Neural cell (in vitro differentiated cells): Measurements from ENCODE around the gene OR8S1. TPM values are rescaled to one million over a fixed set of nuclear protein-coding genes. Genes with fewer than 3 reads are reported as not detected.

ENCODE experiments used
- H2AFZ ChIP-seq: fragments of 200-600, 300-800 bp; sonication (generic), shearing (Covaris generic); 2 replicates; pipeline ENCODE4 v1.6.0; 2014; ENCODE audit warnings: low read depth, mild to moderate bottlenecking, antibody characterized with exemption, low read length, moderate library complexity
- H3F3A ChIP-seq: fragments of 200-600 bp; shearing (Covaris generic); 2 replicates; pipeline ENCODE4 v1.6.1; 2016; ENCODE audit warnings: mild to moderate bottlenecking, moderate library complexity, mixed read lengths, antibody characterized with exemption, low read length; ENCODE audit not compliant: insufficient read depth, poor library complexity, severe bottlenecking
- H3K27ac ChIP-seq: fragments of 200-600, 300-800 bp; sonication (generic), shearing (Covaris generic); 2 replicates; pipeline ENCODE4 v1.5.1; 2014; ENCODE audit warnings: mild to moderate bottlenecking, low read length, moderate library complexity
- H3K27me3 ChIP-seq: fragments of 300-800, 200-600 bp; sonication (generic), shearing (Covaris generic); 2 replicates; pipeline ENCODE4 v1.6.0; 2014; ENCODE audit warnings: mild to moderate bottlenecking, low read depth, low read length, moderate library complexity; ENCODE audit not compliant: insufficient read depth
- H3K36me3 ChIP-seq: fragments of 300-800, 200-600 bp; sonication (generic), shearing (Covaris generic); 2 replicates; pipeline ENCODE4 v1.5.1; 2014; ENCODE audit warnings: mild to moderate bottlenecking, antibody characterized with exemption, low read length, moderate library complexity; ENCODE audit not compliant: insufficient read depth
- H3K4me2 ChIP-seq: fragments of 300-800, 200-600 bp; sonication (generic), shearing (Covaris generic); 2 replicates; pipeline ENCODE4 v1.6.0; 2014; ENCODE audit warnings: mild to moderate bottlenecking, low read length
- H3K4me3 ChIP-seq: fragments of 300-800, 200-600 bp; sonication (generic), shearing (Covaris generic); 2 replicates; pipeline ENCODE4 v1.5.1; 2014; ENCODE audit warnings: mild to moderate bottlenecking, low read length, moderate library complexity
- H3K79me2 ChIP-seq: fragments of 200-600 bp; shearing (Covaris generic); replicated peaks from 2 replicates; pipeline ENCODE4 v1.6.0; 2014; ENCODE audit warnings: mild to moderate bottlenecking, low read length, moderate library complexity; ENCODE audit not compliant: insufficient read depth
- H3K9ac ChIP-seq: fragments of 300-800, 200-600 bp; sonication (generic), shearing (Covaris generic); 2 replicates; pipeline ENCODE4 v1.6.1; 2016; ENCODE audit warnings: mild to moderate bottlenecking, low read length, mixed read lengths
- H3K9me2 ChIP-seq: fragments of 200-600 bp; shearing (Covaris generic); 2 replicates; pipeline ENCODE4 v1.6.1; 2016; ENCODE audit warnings: mild to moderate bottlenecking, low read length, mixed read lengths; ENCODE audit not compliant: insufficient read depth
- H3K9me3 ChIP-seq: fragments of 200-600, 300-800 bp; sonication (generic), shearing (Covaris generic); 2 replicates; pipeline ENCODE4 v1.6.1; 2016; ENCODE audit warnings: mild to moderate bottlenecking, mixed run types, low read length, moderate library complexity, mixed read lengths
- H4K20me1 ChIP-seq: fragments of 200-600 bp; shearing (Covaris generic); 2 replicates; pipeline ENCODE4 v1.6.1; 2016; ENCODE audit warnings: mild to moderate bottlenecking, mixed run types; ENCODE audit not compliant: insufficient read depth
- CTCF ChIP-seq: fragments of 450-650 bp; IDR thresholded peaks from 2 replicates; pipeline ENCODE4 v1.5.1; 2014; ENCODE audit warnings: antibody characterized with exemption, mild to moderate bottlenecking, moderate library complexity; ENCODE audit not compliant: poor library complexity, severe bottlenecking
- EP300 ChIP-seq: fragments of 450-650 bp; conservative IDR thresholded peaks from 2 replicates; pipeline ENCODE4 v1.6.1; 2014; ENCODE audit warnings: antibody characterized with exemption, mild to moderate bottlenecking, moderate library complexity; ENCODE audit not compliant: poor library complexity, severe bottlenecking
- EZH2 ChIP-seq: fragments of 200-600, 300-800 bp; shearing (Covaris generic), sonication (generic); IDR thresholded peaks from 2 replicates; pipeline ENCODE4 v1.6.1; 2014; ENCODE audit warnings: antibody characterized with exemption, low read length, borderline replicate concordance, mild to moderate bottlenecking; ENCODE audit not compliant: insufficient read depth, poor library complexity, severe bottlenecking
- MXI1 ChIP-seq: fragments of 450-650 bp; conservative IDR thresholded peaks from 2 replicates; pipeline ENCODE4 v1.6.1; 2014; ENCODE audit warnings: antibody characterized with exemption, mild to moderate bottlenecking; ENCODE audit not compliant: poor library complexity, severe bottlenecking
- POLR2AphosphoS5 ChIP-seq: IDR thresholded peaks from 2 replicates; pipeline ENCODE4 v1.6.1; 2012
- RAD21 ChIP-seq: fragments of 450-650 bp; conservative IDR thresholded peaks from 2 replicates; pipeline ENCODE4 v1.6.1; 2014; ENCODE audit warnings: antibody characterized with exemption, mild to moderate bottlenecking, moderate library complexity
- REST ChIP-seq: IDR thresholded peaks from 2 replicates; pipeline ENCODE4 v1.6.1; 2012; ENCODE audit warnings: borderline replicate concordance
- SMC3 ChIP-seq: fragments of 450-650 bp; conservative IDR thresholded peaks from 2 replicates; pipeline ENCODE4 v1.6.1; 2014; ENCODE audit warnings: antibody characterized with exemption, mild to moderate bottlenecking, moderate library complexity; ENCODE audit not compliant: poor library complexity
- TAF1 ChIP-seq: IDR thresholded peaks from 2 replicates; pipeline ENCODE4 v1.6.1; 2012; ENCODE audit warnings: low read depth
- polyA plus RNA-seq: library from polyadenylated mRNA; depleted of rRNA; stranded (reverse); fragments of >200 nt; gene quantifications from 2 replicates; pipeline ENCODE4 v1.2.3, GENCODE V29; 2014

The OR8S1 gene
- polyA plus RNA-seq, 1 donor from 2014 or later, result not detected

GRCh38 chr12:48536602-48537001 is 11.2 kb downstream of the OR8S1 start:
- H3K9me3 ChIP-seq, result no peaks in the 10 kb centered on the region
- no peaks in the 10 kb centered on the region for H3K27me3 ChIP-seq
- H3K4me3 ChIP-seq, result no peak overlapping the region

GRCh38 chr12:48542300-48542928 is 17.0 kb downstream of the OR8S1 start:
- H3K27ac ChIP-seq, result no peak overlapping the region
- no peak overlapping the region for H3K9ac ChIP-seq
- H3K27me3 ChIP-seq, result no peaks in the 10 kb centered on the region
- H3K4me3 ChIP-seq, result no peak overlapping the region
- no peaks in the 10 kb centered on the region for H3K36me3 ChIP-seq
- no peaks in the 10 kb centered on the region for H3K9me3 ChIP-seq
- no peak overlapping the region for H2AFZ ChIP-seq
- no peaks in the 10 kb centered on the region for H3K79me2 ChIP-seq
- no peaks in the 10 kb centered on the region for H4K20me1 ChIP-seq
- H3K9me2 ChIP-seq, result no peaks in the 10 kb centered on the region
- no peaks in the 10 kb centered on the region for H3F3A ChIP-seq
- H3K4me2 ChIP-seq, result no peak overlapping the region
- TF ChIP-seq MXI1 (no peak), REST (no peak), POLR2AphosphoS5 (no peak), TAF1 (no peak), EZH2 (no peak), RAD21 (peak; percentile 39)

More at GRCh38 chr12:48536602-48537001, 11.2 kb downstream of the OR8S1 start:
- Histone ChIP-seq H4K20me1 (no peaks in the 10 kb centered on the region), H3F3A (no peaks in the 10 kb centered on the region), H3K36me3 (no peaks in the 10 kb centered on the region), H3K79me2 (no peaks in the 10 kb centered on the region), H3K4me2 (no peak overlapping the region), H3K27ac (no peak overlapping the region), H2AFZ (no peak overlapping the region), H3K9me2 (no peaks in the 10 kb centered on the region), H3K9ac (no peak overlapping the region)
- TF ChIP-seq REST (no peak), EZH2 (no peak), TAF1 (no peak), POLR2AphosphoS5 (no peak), MXI1 (no peak), CTCF (no peak), EP300 (no peak), RAD21 (no peak), SMC3 (no peak)
